Activated CD4-positive, alpha-beta T cell treated with anti-CD3 and anti-CD28 coated beads, Interleukin-2, amount 50 U/mL, for 4 hours (primary cell): ENCODE results near the gene RPH3AL.
"Not testable (repeated sequence)": the region's sequence is repeated elsewhere in the genome, so short reads cannot be mapped to it uniquely, and the experiment has no call there.

ENCODE experiments used
- DNase-seq, 2 experiments: peaks; one replicate each; pipeline ENCODE4 v3.0.0-alpha.2; 2020

RPH3AL gene

DNA sequence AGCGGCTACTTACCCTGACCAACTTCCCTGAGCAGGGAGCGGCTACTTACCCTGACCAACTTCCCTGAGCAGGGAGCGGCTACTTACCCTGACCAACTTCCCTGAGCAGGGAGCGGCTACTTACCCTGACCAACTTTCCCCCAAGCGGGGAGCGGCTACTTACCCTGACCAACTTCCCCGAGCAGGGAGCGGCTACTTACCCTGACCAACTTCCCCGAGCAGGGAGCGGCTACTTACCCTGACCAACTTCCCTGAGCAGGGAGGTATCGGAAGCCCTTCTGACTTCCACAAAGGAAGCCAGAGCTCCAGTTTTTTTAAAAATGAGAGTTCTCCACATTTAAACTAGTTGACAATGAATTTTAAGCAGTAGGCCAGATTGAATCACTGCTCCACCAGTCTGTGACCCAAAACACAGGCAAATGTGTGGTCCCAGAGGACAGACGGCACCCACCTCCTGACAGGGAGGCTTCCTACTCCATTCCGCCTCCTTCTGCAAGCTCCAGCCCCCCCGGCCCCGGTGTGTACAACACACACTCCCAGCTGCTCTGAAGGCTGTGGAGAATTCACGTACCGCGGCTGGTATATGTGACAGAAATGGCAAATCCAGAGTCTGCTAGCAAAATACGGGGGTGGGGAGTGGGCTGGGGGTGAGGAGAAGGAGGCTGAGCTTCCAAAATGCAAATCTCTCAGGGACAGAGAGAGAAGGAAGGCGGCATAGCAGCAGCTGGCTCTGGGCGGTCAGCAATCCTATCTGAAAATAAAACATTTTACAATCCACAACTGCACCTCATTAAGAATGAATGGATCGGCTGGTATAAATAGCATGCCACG is 118.2 kb downstream of the RPH3AL start:
- not testable (repeated sequence) for DNase-seq

DNA sequence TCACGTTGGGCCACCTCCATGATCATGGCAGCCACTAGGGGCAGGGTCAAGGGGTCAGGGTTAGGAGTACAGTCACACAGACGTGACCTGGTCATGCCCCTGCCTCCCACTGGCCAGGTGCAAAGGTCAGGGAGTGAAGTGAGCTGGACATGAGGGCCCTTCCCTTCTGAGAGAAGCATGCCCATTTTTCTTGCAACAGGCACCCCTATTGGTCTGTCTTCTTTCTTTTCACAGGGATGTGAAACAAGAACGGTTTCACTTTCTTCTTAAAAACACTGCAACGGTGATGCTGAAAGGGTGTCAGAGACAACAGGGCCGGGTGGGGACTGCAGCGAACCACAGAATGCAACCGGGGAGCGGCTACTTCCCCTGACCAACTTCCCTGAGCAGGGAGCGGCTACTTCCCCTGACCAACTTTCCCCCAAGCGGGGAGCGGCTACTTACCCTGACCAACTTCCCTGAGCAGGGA is 119.1 kb downstream of the RPH3AL start:
- no peak for DNase-seq

DNA sequence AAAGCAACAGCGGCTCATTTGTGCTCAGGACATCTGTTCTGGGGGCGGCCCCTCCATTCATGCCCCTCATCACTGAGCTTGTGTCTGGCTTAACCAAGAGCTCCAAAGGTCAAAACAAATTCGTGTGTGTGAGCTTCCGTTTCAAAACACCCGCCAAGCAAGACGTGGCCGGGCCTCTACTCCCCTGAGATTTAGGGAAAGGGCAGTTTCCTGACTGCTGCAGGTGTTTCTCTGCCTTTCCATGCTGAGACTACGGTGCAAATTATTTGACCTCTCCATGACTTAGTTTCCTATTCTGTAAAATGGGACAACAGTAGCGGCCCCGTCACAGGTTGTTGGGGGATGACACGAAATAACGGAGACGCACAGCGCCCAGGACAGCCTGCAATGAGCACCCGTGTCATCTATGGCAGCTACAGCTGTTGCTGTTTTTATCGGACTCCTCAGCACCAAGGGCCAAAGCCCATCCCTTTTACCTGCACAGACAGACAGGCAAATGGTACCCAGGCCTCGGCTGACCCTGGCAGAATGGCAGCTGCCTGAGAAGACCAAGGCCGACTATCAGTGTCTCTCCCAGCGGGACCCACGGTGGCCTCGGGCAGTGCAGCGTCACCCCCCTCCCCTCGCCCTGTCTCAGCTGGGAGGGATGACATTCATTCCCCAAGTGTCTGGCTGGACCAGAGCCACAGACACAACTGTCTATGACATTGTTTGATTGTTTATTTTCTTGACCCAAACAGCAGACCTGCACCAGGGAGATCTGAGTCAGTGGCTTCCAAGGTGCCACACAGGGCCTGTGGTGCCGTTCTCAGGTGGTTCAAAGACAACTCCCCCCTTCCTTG is 120.4 kb downstream of the RPH3AL start:
- DNase-seq, result no peak

DNA sequence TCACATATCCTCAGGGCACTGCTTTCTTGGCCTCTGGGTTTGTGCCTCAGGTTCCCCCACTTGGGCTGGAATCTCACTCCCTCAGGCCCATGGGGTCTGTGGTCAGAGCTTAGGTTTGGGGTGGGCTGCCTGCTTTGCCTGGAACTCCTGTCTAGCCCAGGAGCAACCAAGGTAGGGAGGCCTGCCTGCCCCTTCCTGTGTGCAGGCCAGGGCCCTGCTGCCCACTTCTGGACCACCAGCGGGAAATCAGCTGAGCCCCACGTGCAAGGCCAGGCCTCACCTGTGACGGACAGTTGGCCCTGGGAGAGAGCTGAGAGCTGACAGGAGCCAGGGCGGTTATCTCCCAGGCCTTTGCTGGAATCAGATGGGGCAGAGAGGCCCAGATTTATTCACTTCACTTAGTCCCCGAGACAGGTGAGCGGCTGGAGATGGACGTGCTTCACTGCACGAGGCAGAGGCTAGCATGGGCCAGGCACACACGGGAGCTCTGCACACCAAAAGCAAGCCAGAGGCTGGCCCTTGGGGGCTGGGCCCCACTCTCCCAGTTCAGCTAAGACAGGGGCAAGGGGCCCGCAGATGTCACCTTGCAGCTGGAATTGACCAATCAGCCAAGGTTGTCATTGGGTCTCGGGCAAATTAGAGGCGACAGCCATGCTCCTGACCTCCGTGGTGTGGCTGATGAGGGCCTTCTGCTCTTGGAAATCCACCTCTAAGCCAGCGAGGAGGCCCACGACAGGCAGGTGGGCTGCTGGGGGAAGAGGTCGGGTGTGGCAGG is 121.2 kb downstream of the RPH3AL start:
- no peak for DNase-seq

DNA sequence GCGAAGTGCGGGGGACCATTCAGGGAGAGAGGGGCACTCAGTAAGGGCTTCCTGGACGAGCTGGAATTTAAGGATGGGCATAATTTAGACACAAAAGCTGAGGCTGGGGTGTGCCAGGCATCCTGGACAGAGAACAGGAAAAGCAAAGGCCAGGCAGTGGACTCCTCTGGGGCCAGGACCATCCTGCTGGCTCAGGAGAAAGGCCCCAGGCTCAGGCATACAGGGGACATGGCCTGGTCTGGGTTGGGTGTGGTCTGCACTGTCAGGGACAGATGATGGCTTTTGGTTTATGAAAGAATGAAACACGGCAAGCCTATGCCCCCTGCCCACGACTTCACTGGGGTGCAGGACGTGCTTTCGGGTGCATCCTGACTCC is 122.2 kb downstream of the RPH3AL start:
- no peak for DNase-seq

DNA sequence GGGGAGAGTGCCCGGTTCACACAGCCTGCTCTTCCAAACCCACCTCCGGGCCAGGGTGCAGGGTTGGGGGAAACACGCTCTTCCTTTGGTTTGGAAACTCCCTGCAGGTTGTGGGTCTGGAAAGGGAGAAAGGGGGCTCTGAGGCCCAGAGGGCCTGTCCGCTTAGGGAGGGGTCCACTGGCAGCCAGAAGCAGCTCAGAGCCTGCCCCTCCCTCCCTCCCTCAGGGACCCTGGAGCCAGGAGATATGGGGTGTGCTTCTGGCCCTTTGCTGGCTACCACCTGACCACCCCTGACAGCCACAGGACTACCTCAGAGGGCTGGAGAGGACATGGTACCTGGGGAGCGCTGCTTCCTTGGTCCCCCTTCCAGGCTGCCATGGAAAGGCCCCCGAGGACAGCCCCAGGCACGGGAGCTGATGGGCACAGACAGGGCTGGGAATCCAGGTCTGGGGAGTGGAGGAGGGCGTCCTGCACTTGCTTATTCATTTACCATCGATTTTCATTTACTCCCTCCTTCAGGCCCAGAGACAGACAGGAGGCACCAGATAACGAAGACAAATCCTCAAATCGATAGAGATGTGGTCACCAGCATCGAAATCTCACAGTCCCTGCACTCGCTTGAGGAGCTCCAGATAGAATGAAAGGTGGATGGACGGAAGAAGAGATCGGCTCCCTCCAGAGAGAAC is 122.8 kb downstream of the RPH3AL start:
- no peak for DNase-seq

DNA sequence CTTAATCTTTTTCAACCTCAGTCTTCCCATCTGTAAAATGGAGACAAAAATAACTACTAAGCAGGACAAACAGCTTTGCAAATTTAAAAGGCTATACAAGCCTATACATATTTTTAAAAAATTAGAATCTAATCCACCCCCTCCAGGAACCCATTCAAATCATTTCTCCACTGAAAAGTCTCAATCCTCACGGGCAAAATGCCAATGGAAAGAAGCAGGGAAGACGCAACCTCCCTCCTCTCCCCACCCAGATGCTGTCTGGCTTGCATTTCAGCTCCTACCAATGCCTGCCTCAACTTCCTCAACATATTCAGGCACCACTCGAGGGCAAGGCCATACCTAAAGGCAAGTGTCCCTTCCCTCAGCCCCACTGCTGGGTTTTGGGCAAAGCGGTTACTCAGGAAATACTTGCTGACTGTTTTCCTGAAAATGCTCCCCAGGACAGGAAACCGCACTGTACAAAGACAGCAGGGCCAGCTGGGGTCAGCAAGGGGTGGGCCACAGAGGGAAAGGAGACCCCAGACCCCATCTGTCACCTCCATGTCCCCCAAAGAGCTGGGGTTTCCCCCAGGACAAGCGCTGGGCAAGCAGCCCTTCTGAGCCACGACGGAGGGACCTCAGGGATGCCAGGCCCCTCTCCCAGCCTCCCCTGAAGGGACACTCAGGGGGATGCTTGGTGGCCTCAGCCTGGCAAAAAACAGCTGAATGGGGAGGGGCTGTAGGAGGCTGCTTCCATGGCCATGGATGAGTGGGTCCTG is 123.5 kb downstream of the RPH3AL start:
- no peak for DNase-seq

DNA sequence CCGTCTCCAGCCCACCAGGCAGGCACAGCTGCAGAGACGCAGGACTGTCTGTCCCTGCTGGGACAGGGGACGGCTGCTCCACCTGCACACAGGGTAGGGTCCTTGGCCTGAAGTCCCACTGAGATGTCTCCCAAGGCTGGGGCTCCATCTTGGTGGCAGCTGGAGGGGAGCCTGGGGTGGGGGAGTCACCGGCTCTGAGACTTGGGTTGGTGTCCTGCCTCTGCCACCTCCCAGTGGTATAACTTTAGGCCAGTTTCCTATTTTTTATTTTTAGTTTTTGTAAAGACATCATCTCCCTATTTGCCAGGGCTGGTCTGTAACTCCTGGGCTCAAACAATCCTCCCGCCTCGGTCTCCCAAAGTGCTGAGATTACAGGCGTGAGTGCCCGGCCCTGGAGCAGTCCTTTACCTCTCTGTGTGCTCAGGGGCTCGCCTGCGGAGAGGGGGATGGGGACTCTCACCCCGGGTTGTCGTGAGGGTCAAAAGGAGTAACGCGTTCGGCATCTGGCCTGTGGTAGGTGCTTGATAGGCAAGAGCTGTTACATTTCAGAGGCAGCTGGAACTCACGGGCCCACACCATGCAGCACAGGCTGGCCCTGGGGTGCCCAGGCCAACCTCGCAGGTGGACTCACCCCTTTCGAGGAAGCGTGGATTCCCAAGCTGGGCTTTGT is 124.5 kb downstream of the RPH3AL start:
- DNase-seq, result no peak

DNA sequence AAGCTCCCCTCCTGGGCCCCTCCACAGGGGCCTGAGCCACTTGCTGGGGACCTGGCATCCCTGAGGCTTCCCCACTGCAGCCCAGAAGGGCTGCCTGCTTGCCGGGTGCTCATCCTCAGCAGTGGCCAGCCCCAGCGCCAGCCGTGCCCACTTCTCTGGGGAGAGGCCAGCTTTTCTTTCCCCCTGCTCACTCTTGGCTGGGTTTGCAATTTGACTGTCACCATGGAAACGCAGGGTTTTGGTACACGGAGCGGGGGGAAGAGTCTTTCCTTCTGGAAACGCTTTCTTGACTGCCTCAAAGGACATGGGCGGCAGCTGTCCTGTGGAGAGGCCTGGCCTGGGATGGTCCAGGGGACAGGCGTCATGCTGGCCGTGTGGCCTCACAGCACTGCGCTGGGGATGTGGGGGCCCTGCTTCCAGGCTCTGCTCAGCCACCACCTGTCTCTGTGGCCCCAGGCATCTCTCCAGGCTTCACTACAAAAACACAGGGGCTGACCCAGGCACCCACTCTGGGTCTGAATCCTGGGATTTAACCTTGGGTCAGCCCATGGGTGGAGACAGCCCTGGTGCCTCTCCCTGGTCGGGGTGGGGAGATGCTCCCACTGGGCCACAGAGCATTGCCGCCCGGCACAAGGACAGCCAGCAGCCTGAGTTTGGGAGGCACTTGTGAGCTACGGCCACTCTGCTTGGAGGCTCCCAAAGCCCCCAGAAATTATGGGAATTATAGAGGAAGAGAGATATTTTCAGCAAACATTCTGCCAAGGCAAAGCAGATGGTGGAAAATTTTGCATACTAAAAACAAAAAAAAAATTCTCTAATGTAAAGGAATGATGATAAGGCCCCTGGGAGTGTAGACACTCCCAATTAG is 125.3 kb downstream of the RPH3AL start:
- no peak for DNase-seq

DNA sequence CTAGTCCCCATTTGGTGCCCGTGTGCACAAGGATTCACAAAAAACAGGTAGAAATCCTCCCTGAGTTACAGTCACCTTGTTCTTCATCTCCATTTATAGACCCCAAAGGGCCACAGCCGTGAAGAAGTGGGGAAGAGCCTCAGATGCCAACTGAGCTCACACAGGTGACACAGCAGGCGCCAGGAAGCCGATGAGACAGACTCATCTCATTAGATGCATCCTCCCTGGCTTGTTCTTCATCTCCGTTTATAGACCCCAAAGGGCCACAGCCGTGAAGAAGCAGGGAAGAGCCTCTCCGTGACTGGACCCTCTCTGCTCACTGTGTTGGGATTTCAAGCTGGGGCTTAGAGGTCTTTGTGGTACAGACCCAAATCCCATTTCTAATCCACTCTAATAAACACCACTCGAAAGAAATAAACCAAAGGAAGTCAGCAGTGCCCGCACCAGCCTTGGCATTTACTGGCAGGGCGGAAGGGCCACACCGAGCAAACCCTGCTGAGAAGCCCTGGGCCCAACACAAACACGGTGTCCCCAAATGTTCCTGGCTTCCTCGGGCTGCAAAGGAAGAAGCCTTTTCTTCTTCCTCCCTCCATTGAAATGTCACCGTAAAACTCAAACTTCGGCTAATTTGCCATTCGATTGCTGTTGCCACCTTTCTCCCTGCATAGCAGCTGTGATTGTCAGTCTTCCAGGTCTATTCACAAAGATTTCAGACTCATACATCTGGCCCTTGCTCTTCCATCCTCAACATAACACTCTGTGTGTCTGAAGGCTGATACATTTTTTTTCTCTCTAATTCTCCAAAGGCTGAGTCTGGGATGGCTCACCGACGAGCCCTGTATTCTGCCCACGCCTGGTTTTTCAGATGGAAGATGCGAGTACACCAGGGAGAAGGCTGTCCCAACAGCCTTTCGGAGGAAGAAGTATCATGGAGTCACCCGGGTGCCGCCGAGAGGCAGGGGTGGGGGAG is 126.2 kb downstream of the RPH3AL start:
- no peak for DNase-seq

DNA sequence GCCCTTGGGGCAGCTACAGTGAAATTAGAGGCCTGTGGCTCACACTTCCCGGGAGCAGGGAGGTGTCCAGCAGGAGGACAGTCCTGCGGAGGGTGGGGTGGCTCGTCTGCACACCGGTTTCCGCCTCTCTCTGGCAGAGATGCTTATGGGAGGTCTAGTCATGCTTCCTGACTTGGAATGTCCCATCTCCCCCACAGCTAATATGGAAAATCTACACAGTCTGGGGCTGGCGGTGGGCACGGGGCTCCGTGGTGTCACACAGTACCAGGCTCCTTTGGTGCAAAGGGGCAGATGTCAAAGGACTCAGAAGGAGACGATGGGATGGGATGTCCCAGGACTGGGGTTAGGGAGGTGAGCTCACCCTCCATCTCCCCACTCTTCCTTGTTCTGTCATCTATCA is 127.1 kb downstream of the RPH3AL start:
- no peak for DNase-seq

DNA sequence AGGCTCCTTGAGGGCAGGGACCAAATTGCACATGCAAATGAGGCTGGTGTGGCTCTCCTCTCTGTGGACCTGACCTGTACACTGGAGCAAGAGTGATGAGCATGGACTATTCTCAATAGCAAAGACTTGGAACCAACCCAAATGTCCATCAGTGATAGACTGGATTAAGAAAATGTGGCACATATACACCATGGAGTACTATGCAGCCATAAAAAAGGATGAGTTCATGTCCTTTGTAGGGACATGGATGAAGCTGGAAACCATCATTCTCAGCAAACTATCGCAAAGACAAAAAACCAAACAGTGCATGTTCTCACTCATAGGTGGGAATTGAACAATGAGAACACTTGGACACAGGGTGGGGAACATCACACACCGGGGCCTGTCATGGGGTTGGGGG is 128.0 kb downstream of the RPH3AL start:
- not testable (repeated sequence) for DNase-seq

DNA sequence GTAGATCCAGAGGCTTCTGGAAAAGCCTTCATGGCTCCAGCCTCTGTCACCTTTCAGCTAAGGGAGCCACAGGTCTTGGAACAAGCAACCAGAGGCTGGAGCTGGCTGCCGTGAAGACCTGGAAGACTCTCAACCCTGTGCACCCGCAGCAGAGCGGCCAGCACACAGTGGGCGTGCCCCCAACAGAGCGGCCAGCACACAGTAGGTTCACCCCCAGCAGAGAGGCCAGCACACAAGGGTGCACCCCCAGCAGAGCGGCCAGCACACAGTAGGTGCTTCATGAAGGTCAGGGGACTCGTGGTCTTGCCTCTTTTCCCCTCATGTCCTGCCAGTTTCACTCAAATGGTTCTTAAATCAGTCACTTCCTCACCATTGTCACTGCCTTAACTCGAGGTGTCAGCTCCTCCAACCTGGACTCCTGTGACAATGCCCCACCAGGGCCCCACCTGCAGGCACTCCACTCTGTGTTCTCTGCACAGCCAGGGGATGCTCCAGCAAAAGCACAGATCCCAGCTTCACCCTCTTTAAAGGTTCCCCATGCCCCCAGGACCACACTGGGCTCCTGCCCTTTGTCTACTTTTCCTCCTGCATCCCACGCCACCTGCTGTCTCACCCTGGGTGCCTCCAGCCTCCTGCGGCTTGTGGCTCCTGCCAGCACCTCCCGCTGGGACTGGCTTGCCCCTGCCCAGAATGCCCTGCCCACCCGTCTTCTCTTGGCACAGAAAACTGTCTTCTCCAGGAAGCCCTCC is 128.7 kb downstream of the RPH3AL start:
- no peak for DNase-seq

DNA sequence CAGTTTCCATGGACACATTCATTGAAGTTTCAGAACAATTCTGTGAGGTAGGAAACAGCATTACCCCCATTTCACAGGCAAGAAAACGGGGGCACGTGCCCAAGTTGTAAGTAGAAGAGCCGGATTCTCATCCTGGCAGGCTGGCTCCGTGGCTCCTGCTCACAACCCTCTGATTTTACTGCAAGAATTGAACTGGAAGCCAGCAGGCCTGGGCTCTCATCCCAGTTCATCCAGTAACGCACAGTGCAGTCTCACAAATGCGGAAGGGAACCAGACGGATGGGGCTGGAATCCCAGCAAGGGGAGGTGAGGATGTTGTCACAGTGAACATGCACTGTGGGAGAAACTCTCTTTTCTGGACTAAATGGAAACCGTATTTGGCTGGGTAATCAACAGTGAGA is 130.4 kb downstream of the RPH3AL start:
- DNase-seq, result no peak

DNA sequence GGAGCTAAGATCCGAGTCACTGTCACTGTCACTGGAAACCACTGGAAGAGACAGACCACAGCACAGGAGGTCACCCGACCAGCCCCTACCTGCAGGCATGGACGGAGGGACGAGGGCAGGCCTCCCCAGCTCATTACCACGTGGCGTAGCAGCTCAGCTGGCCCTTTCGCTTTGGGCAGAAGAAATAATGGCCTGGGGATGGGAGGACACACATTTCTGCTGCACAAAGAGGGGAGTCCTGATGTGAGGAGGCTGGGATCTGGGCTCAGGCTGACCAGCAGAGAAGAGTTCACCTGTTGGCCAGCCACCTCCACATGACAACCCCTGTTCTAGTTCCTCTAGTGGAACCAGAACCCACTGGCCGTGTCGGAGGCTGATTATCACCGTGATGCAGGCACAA is 132.9 kb downstream of the RPH3AL start:
- DNase-seq, result no peak

DNA sequence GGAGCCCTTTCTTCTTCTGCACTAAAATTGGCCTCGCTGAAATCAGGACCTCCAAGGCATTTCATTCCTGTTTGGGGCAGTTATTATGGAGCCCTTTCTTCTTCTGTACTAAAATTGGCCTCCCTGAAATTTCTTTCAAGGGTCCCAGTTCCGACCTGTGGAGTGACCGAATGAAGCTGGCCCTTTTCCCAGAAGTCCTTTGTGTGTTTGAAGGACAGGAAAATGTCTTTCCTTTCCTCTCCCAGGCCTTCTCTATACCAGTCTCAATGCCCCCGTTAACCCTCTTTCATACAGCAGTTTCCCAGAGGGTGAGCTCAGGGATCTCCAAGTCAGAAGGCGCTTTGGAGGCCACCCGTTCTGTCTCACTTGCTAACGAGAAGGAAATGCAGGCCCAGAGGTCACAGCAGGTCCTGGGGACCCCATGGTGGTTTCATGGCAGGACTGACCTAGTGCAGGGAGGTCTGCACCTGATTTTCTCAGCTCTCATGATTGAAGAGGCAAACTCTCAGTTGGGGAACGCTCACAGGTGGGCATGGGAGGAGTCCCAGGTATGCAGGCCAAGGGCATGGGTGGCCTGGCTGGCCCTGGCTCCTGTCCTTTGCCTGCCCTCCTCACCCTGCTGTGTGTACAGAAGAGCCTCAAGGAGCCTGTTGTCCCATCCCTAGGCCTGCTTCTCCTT is 134.0 kb downstream of the RPH3AL start:
- no peak for DNase-seq

DNA sequence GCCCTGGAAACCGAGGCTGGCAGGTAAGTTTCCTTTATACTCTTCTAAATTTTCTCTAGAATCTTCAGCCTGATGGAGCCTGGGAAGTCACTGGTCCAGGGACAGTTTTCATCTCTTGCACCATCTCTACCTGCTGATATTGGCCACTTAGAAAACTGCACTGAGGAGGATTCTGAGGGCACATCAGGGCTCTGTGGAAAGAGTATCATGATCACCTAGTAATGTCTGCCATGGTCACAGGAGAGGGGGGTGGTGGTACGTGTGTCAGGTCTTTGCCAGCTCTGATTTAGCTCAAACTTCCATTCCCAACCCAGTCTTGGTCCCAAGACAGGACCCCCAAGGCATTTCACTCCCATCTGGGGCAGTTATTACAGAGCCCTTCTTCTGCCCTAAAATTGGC is 136.0 kb downstream of the RPH3AL start:
- DNase-seq, result no peak
